CD4-positive, alpha-beta T cell (primary cell): ENCODE results near the gene C2orf69. TPM values are rescaled to one million over a fixed set of nuclear protein-coding genes. Genes with fewer than 3 reads are reported as not detected.
A peak's percentile ranks its signal among the peaks of the same experiment; 100 is the strongest.

Experiments
- ATAC-seq: fragments of 200-7000 bp; cut with Tn5 transposase; one replicate; pipeline ENCODE4 v1.10.0; 2022; ENCODE audit warnings: mild to moderate bottlenecking; ENCODE audit not compliant: poor library complexity
- CTCF ChIA-PET: fragments of 350-600 bp; sonication (Branson Sonifier 250); formaldehyde crosslinking; loops from one replicate; lab custom pipeline; 2021; ENCODE audit warnings: antibody characterized with exemption, inconsistent platforms; lab: Charles Lee
- POLR2A ChIA-PET: fragments of 350-600 bp; sonication (Branson Sonifier 250); formaldehyde crosslinking; loops from one replicate; lab custom pipeline; 2021; ENCODE audit warnings: antibody characterized with exemption, inconsistent platforms; lab: Charles Lee
- DNase-seq, 14 experiments: peaks; one replicate each; pipeline ENCODE4 v3.0.0-alpha.2; 2013 to 2020; ENCODE audit warnings: mixed read lengths in 2 of 14
- H3K27ac ChIP-seq, 2 donors: one replicate each; pipeline versions ENCODE4 v1.5.1 to v1.7.0; 2013; ENCODE audit warnings: low read length in 2 of 2, low read depth in 1 of 2, mild to moderate bottlenecking in 1 of 2
- H3K27me3 ChIP-seq, 2 experiments: 1 replicate in 1 of 2; 2 replicates in 1 of 2; pipeline versions ENCODE4 v1.6.1 to v1.7.0; 2013; ENCODE audit warnings: low read length in 2 of 2, control low read depth in 1 of 2, mild to moderate bottlenecking in 1 of 2, moderate library complexity in 1 of 2; ENCODE audit not compliant: insufficient read depth in 2 of 2, control insufficient read depth in 1 of 2
- H3K36me3 ChIP-seq: one replicate; pipeline ENCODE4 v1.6.1; 2013; ENCODE audit warnings: low read length, control low read depth; ENCODE audit not compliant: insufficient read depth
- H3K4me1 ChIP-seq: one replicate; pipeline ENCODE4 v1.6.1; 2013; ENCODE audit warnings: low read length, control low read depth; ENCODE audit not compliant: insufficient read depth
- H3K4me3 ChIP-seq: one replicate; pipeline ENCODE4 v1.5.1; 2013; ENCODE audit warnings: mild to moderate bottlenecking, low read length, moderate library complexity
- H3K9me3 ChIP-seq, 2 experiments: 1 replicate in 1 of 2; 2 replicates in 1 of 2; pipeline versions ENCODE4 v1.6.1 to v1.7.0; 2013; ENCODE audit warnings: low read length in 2 of 2, mild to moderate bottlenecking in 2 of 2, control low read depth in 1 of 2, moderate library complexity in 1 of 2; ENCODE audit not compliant: control insufficient read depth in 1 of 2, insufficient read depth in 1 of 2
- H3K27ac Mint-ChIP-seq: one replicate; pipeline ENCODE4 v1.8.0; 2020; ENCODE audit warnings: mixed read lengths
- H3K27me3 Mint-ChIP-seq: one replicate; pipeline ENCODE4 v1.8.0; 2021; ENCODE audit warnings: mixed read lengths
- H3K36me3 Mint-ChIP-seq: one replicate; pipeline ENCODE4 v1.8.0; 2021; ENCODE audit warnings: low read depth, mixed read lengths
- H3K4me1 Mint-ChIP-seq: one replicate; pipeline ENCODE4 v1.8.0; 2021; ENCODE audit warnings: low read depth, mixed read lengths
- H3K4me3 Mint-ChIP-seq: one replicate; pipeline ENCODE4 v1.8.0; 2020; ENCODE audit warnings: mild to moderate bottlenecking, mixed read lengths
- H3K9me3 Mint-ChIP-seq: one replicate; pipeline ENCODE4 v1.8.0; 2020; ENCODE audit warnings: mixed read lengths
- intact Hi-C, 2 experiments: fragments of 100-400 bp; cut with DNase I in 1 of 2; cut with micrococcal nuclease in 1 of 2; formaldehyde crosslinking; loops; one replicate each; pipeline versions ENCODE4 v1.15.1 to v1.9.0; 2023 to 2025; cut with DNase I, micrococcal nuclease
- total RNA-seq, 174 experiments: library from RNA in 2 of 174; stranded (reverse) in 2 of 174; gene quantifications; one replicate each; pipeline ENCODE4 v1.2.3 and lab custom pipeline; 2021 to 2026
- TF ChIP-seq, protein P1 (sequence below): fragments of 200-600 bp; IDR thresholded peaks from one replicate; pipeline ENCODE4 v1.8.0; 2022; ENCODE audit warnings: antibody characterized with exemption, mild to moderate bottlenecking

C2orf69 gene
- total RNA-seq, 2 experiments from 2014 or later = 12.5 to 13.7 TPM

DNA sequence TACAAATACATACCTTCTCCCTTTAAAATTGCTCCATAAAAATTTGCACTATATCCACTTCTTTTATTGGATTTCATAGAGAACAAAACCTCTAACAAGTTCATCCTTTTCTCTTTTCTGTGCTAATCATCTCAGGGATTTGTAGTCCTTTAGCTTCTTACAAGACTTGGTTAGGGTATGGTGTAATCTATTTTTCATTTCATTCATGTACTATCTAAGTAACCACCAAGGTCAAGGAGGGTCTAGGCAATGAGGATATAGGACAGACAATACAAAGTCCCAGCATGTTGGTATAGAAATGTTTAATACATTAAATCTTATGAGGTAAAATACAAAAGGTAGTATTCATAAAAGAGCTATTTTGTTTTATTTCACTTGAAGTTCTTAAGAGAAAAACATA is 17.5 kb downstream of the C2orf69 start:
- Mint-ChIP-seq H3K9me3 (no peaks in the 10 kb centered on the region), H3K27me3 (no peaks in the 10 kb centered on the region), H3K36me3 (peaks cover 64% of the 10 kb centered on the region), H3K4me1 (peaks cover 21% of the 10 kb centered on the region), H3K4me3 (no peak overlapping the region), H3K27ac (peak overlapping the region; percentile 60)
- ChIA-PET CTCF (no interaction called here), POLR2A (interaction anchor here (0.6 kb wide), 1 partner anchor 16 kb away, joined by 4 read pairs; no protein-coding TSS in a partner anchor)
- intact Hi-C loops = no loop called here
- H3K4me3 ChIP-seq = no peak overlapping the region
- DNase-seq (no peak), ATAC-seq (no peak)
- H3K4me1 ChIP-seq = no peaks in the 10 kb centered on the region
- TF ChIP-seq, protein P1, sequence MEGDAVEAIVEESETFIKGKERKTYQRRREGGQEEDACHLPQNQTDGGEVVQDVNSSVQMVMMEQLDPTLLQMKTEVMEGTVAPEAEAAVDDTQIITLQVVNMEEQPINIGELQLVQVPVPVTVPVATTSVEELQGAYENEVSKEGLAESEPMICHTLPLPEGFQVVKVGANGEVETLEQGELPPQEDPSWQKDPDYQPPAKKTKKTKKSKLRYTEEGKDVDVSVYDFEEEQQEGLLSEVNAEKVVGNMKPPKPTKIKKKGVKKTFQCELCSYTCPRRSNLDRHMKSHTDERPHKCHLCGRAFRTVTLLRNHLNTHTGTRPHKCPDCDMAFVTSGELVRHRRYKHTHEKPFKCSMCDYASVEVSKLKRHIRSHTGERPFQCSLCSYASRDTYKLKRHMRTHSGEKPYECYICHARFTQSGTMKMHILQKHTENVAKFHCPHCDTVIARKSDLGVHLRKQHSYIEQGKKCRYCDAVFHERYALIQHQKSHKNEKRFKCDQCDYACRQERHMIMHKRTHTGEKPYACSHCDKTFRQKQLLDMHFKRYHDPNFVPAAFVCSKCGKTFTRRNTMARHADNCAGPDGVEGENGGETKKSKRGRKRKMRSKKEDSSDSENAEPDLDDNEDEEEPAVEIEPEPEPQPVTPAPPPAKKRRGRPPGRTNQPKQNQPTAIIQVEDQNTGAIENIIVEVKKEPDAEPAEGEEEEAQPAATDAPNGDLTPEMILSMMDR = no peak
- H3K27ac ChIP-seq = no peak overlapping the region
- peaks cover 28% of the 10 kb centered on the region for H3K36me3 ChIP-seq
- no peaks in the 10 kb centered on the region for H3K27me3 ChIP-seq
- H3K9me3 ChIP-seq = no peaks in the 10 kb centered on the region

DNA sequence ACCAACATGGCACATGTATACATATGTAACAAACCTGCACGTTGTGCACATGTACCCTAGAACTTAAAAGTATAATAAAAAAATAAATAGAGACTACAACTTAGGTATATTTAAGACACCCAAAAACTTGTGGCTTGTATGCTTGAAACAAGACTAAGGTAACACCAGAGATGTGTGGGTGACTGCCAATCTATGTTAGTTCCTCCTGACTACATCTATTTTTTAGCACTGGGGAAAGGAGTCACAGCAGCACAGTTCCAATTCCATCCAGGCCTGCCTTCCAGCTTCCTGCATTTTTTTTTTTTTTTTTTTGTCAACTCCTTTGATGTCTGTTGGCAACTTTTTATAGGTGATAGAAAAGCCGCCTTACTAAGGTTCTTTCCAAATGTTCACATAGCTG is 18.2 kb downstream of the C2orf69 start:
- H3K36me3 Mint-ChIP-seq = peaks cover 61% of the 10 kb centered on the region
- H3K4me3 Mint-ChIP-seq = no peak overlapping the region
- Histone ChIP-seq H3K4me1 (no peaks in the 10 kb centered on the region), H3K36me3 (peaks cover 28% of the 10 kb centered on the region), H3K27me3 (no peaks in the 10 kb centered on the region), H3K9me3 (no peaks in the 10 kb centered on the region), H3K27ac (no peak overlapping the region), H3K4me3 (no peak overlapping the region)
- H3K27me3 Mint-ChIP-seq = no peaks in the 10 kb centered on the region
- POLR2A ChIA-PET = interaction anchor here (0.6 kb wide), 2 partner anchors 297 to 524 kb away, joined by 3 to 7 read pairs; no protein-coding TSS in a partner anchor
- no peaks in the 10 kb centered on the region for H3K9me3 Mint-ChIP-seq
- DNase-seq (no peak), ATAC-seq (no peak)
- intact Hi-C loops = no loop called here
- TF ChIP-seq, protein P1 = no peak
- H3K4me1 Mint-ChIP-seq = peaks cover 15% of the 10 kb centered on the region
- no peak overlapping the region for H3K27ac Mint-ChIP-seq
- CTCF ChIA-PET = interaction anchor here (0.7 kb wide), 1 partner anchor 72 kb away, joined by 3 read pairs; no protein-coding TSS in a partner anchor

DNA sequence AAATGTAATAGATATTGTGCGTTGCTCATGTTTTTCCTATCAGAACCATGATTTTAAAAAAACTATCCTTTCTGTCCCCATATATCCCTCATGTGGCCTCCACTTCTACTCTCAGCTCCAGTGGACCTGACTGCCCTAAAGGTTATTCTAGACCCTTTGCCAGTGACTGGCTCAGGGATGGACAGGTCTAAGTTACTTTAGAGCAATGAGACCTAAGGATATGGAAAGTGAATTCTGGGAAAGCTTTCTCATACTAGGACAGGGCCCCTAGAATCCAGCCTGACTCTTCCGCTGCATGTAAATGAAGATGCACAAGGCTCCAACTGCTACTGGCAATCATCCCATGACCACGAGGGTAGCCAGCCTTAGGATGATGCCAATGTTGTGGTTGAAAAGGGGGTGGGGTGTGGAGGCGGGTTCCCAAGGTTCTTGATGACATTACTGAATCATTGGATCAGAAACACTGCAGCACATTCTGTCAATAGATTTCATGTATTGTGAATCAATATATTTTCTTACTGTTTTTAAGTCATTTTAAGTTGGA is 21.3 kb downstream of the C2orf69 start:
- H3K27me3 Mint-ChIP-seq = no peaks in the 10 kb centered on the region
- H3K4me3 ChIP-seq = no peak overlapping the region
- no peaks in the 10 kb centered on the region for H3K27me3 ChIP-seq
- DNase-seq = no peak
- peaks cover 46% of the 10 kb centered on the region for H3K36me3 ChIP-seq
- no peaks in the 10 kb centered on the region for H3K9me3 Mint-ChIP-seq
- TF ChIP-seq, protein P1 = no peak
- CTCF ChIA-PET = no interaction called here
- peaks cover 4% of the 10 kb centered on the region for H3K4me1 Mint-ChIP-seq
- POLR2A ChIA-PET = no interaction called here
- no peak overlapping the region for H3K27ac ChIP-seq
- no peaks in the 10 kb centered on the region for H3K4me1 ChIP-seq
- ATAC-seq = no peak
- no peaks in the 10 kb centered on the region for H3K9me3 ChIP-seq
- intact Hi-C loops = no loop called here
- H3K27ac Mint-ChIP-seq = no peak overlapping the region
- no peak overlapping the region for H3K4me3 Mint-ChIP-seq
- H3K36me3 Mint-ChIP-seq = peaks cover 62% of the 10 kb centered on the region
